ENCODE data around the gene ALCAM. TPM values are rescaled to one million over a fixed set of nuclear protein-coding genes. Genes with fewer than 3 reads are reported as not detected.
"Not testable (repeated sequence)": the region's sequence is repeated elsewhere in the genome, so short reads cannot be mapped to it uniquely, and the experiment has no call there.

Gene ALCAM
- total RNA-seq, 1 experiment from 2014 or later = 98.4 TPM

DNA sequence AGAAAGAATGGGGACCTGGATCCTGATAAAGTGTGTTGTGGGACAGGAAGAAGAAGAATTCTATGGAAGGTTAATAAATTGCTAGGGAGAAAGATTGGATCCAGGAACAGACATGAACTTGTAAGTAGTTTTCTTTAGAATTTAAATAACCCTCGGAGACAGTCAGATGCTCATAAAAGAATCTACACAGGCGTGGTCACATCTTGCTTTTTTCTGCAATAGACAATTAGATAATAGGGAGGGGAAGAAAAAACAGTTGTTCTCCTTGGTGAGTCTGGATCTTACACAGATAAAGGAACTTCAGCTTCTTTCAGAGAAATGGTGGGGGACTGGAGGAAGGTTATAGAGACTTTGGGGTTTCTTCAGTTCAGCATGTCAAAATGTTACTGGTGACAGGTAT, 232.6 kb downstream of the ALCAM start:
- H3K4me1 Mint-ChIP-seq (ENCODE audit: insufficient read depth, unreplicated experiment) = peaks cover 25% of the 10 kb centered on the region
- H3K9me3 Mint-ChIP-seq (ENCODE audit: unreplicated experiment) = peaks cover 15% of the 10 kb centered on the region
- no peaks in the 10 kb centered on the region for H3K36me3 Mint-ChIP-seq (ENCODE audit: insufficient read depth, unreplicated experiment)
- H3K27ac Mint-ChIP-seq (ENCODE audit: low read depth, unreplicated experiment) = peak overlapping the region; percentile 94
- ChIA-PET POLR2A (interaction anchor here (1.6 kb wide), 1 partner anchor 15 kb away, joined by 5 read pairs; no protein-coding TSS in a partner anchor), CTCF (interaction anchor here (0.6 to 0.9 kb wide), 2 partner anchors 10 to 48 kb away, joined by 3 to 4 read pairs; no protein-coding TSS in a partner anchor)
- TF ChIP-seq, protein P1, sequence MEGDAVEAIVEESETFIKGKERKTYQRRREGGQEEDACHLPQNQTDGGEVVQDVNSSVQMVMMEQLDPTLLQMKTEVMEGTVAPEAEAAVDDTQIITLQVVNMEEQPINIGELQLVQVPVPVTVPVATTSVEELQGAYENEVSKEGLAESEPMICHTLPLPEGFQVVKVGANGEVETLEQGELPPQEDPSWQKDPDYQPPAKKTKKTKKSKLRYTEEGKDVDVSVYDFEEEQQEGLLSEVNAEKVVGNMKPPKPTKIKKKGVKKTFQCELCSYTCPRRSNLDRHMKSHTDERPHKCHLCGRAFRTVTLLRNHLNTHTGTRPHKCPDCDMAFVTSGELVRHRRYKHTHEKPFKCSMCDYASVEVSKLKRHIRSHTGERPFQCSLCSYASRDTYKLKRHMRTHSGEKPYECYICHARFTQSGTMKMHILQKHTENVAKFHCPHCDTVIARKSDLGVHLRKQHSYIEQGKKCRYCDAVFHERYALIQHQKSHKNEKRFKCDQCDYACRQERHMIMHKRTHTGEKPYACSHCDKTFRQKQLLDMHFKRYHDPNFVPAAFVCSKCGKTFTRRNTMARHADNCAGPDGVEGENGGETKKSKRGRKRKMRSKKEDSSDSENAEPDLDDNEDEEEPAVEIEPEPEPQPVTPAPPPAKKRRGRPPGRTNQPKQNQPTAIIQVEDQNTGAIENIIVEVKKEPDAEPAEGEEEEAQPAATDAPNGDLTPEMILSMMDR (IDR thresholded peaks at IDR 0.05; ENCODE audit: unreplicated experiment) = no peak
- DNase-seq (ENCODE audit: unreplicated experiment) = no peak
- intact Hi-C loops (cut with micrococcal nuclease) = no loop called here
- no peak overlapping the region for H3K4me3 Mint-ChIP-seq (ENCODE audit: unreplicated experiment)
- no TSS peak for BruUV-seq (replicated peaks)
- H3K27me3 Mint-ChIP-seq (ENCODE audit: insufficient read depth, unreplicated experiment) = no peaks in the 10 kb centered on the region

DNA sequence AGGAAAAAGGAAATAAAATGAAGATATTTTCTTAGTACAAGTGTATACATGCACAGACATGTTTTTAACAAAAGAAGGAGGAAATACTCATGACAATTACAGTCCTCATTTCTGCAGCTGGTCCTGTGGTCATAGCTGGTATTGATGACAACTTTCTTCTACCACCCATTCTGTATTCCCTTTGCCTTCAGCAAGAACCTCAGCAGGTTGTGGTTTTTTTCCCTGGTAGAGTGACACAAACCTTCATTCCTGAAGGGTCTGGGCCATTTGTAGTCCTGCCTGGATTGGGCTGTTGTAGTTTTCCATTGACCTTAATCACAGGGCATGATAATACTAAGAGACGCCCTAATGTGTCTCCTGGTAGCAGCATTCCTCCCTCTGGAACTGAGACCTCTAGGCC, 235.0 kb downstream of the ALCAM start:
- H3K27me3 Mint-ChIP-seq (ENCODE audit: insufficient read depth, unreplicated experiment); POLR2A ChIA-PET; DNase-seq (ENCODE audit: unreplicated experiment); H3K36me3 Mint-ChIP-seq (ENCODE audit: insufficient read depth, unreplicated experiment); CTCF ChIA-PET; H3K27ac Mint-ChIP-seq (ENCODE audit: low read depth, unreplicated experiment); H3K4me3 Mint-ChIP-seq (ENCODE audit: unreplicated experiment); intact Hi-C loops (cut with micrococcal nuclease); BruUV-seq (replicated peaks): not testable (repeated sequence)
- H3K9me3 Mint-ChIP-seq (ENCODE audit: unreplicated experiment) = peaks cover 15% of the 10 kb centered on the region
- H3K4me1 Mint-ChIP-seq (ENCODE audit: insufficient read depth, unreplicated experiment) = peaks cover 24% of the 10 kb centered on the region

DNA sequence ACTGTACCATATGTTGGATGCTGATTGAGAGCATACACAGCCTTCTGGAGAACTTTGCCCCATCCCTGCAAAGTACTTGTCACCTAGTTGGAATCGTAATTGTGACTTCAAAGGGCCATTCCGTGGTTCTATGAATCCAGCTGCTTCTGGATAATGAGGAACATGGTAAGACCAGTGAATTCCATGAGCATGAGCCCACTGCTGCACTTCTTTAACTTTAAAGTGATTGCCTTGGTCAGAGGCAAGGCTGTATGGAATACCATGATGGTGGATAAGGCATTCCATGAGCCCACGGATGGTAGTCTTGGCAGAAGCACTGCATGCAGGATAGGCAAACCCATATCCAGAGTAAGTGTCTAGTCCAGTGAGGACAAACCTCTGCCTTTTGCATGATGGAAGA, 235.6 kb downstream of the ALCAM start:
- not testable (repeated sequence) for DNase-seq (ENCODE audit: unreplicated experiment)

GRCh38 chr3:105603516-105603915, 236.8 kb downstream of the ALCAM start:
- H3K27me3 Mint-ChIP-seq (ENCODE audit: insufficient read depth, unreplicated experiment); H3K36me3 Mint-ChIP-seq (ENCODE audit: insufficient read depth, unreplicated experiment); H3K27ac Mint-ChIP-seq (ENCODE audit: low read depth, unreplicated experiment); H3K4me3 Mint-ChIP-seq (ENCODE audit: unreplicated experiment); BruUV-seq (replicated peaks); POLR2A ChIA-PET; H3K9me3 Mint-ChIP-seq (ENCODE audit: unreplicated experiment); DNase-seq (ENCODE audit: unreplicated experiment); intact Hi-C loops (cut with micrococcal nuclease): not testable (repeated sequence)
- CTCF ChIA-PET = interaction anchor here (0.6 kb wide), 1 partner anchor 1090 kb away, joined by 3 read pairs; no protein-coding TSS in a partner anchor
- peaks cover 20% of the 10 kb centered on the region for H3K4me1 Mint-ChIP-seq (ENCODE audit: insufficient read depth, unreplicated experiment)

More for the DNA sequence above, 235.6 kb downstream of the ALCAM start:
- H3K4me3 Mint-ChIP-seq (ENCODE audit: unreplicated experiment); BruUV-seq (replicated peaks); POLR2A ChIA-PET; H3K27me3 Mint-ChIP-seq (ENCODE audit: insufficient read depth, unreplicated experiment); intact Hi-C loops (cut with micrococcal nuclease); H3K36me3 Mint-ChIP-seq (ENCODE audit: insufficient read depth, unreplicated experiment); H3K27ac Mint-ChIP-seq (ENCODE audit: low read depth, unreplicated experiment): not testable (repeated sequence)
- H3K4me1 Mint-ChIP-seq (ENCODE audit: insufficient read depth, unreplicated experiment) = peaks cover 24% of the 10 kb centered on the region
- CTCF ChIA-PET = interaction anchor here (0.6 kb wide), 2 partner anchors 973 to 1387 kb away, joined by 3 read pairs; no protein-coding TSS in a partner anchor
- H3K9me3 Mint-ChIP-seq (ENCODE audit: unreplicated experiment) = peaks cover 15% of the 10 kb centered on the region

- Mint-ChIP-seq H3K4me3 (ENCODE audit: unreplicated experiment) (no peak overlapping the region), H3K36me3 (ENCODE audit: insufficient read depth, unreplicated experiment) (no peaks in the 10 kb centered on the region), H3K27me3 (ENCODE audit: insufficient read depth, unreplicated experiment) (no peaks in the 10 kb centered on the region), H3K27ac (ENCODE audit: low read depth, unreplicated experiment) (no peak overlapping the region), H3K4me1 (ENCODE audit: insufficient read depth, unreplicated experiment) (peaks cover 13% of the 10 kb centered on the region), H3K9me3 (ENCODE audit: unreplicated experiment) (no peaks in the 10 kb centered on the region)
- DNase-seq (ENCODE audit: unreplicated experiment) = no peak
- CTCF ChIA-PET = no interaction called here
- TF ChIP-seq, protein P1 (IDR thresholded peaks at IDR 0.05; ENCODE audit: unreplicated experiment) = no peak
- no TSS peak for BruUV-seq (replicated peaks)
- intact Hi-C loops (cut with micrococcal nuclease) = no loop called here
- POLR2A ChIA-PET = interaction anchor here (0.8 kb wide), 1 partner anchor 1055 kb away, joined by 3 read pairs; no protein-coding TSS in a partner anchor
Observed at GRCh38 chr3:105606016-105606415, 239.3 kb downstream of the ALCAM start.

Data from MCF 10A (cell line).